HEK293T (cell line): ENCODE data around the gene DCTN5.

Source experiments
- ARNT ChIP-seq: fragments of 450-650 bp; IDR thresholded peaks from 2 replicates; pipeline ENCODE4 v1.6.1; 2017; ENCODE audit warnings: mild to moderate bottlenecking
- BHLHE40 ChIP-seq: fragments of 450-650 bp; IDR thresholded peaks from 2 replicates; pipeline ENCODE4 v1.6.1; 2016; ENCODE audit warnings: mild to moderate bottlenecking, moderate library complexity, borderline replicate concordance
- FOXA1 ChIP-seq: fragments of 450-650 bp; IDR thresholded peaks from 2 replicates; pipeline ENCODE4 v1.6.1; 2016; ENCODE audit warnings: mild to moderate bottlenecking
- HDGF ChIP-seq: fragments of 450-650 bp; IDR thresholded peaks from 2 replicates; pipeline ENCODE4 v1.6.1; 2017; ENCODE audit warnings: antibody characterized with exemption, borderline replicate concordance
- L3MBTL2 ChIP-seq: fragments of 450-650 bp; conservative IDR thresholded peaks from 2 replicates; pipeline ENCODE4 v1.6.1; 2016; ENCODE audit warnings: mild to moderate bottlenecking
- LEF1 ChIP-seq: fragments of 450-650 bp; IDR thresholded peaks from 2 replicates; pipeline ENCODE4 v1.6.1; 2017; ENCODE audit warnings: mild to moderate bottlenecking, borderline replicate concordance

- no peak for TF ChIP-seq BHLHE40
- no peak for TF ChIP-seq HDGF
- no peak for TF ChIP-seq ARNT
- no peak for TF ChIP-seq FOXA1
- no peak for TF ChIP-seq LEF1
- no peak for TF ChIP-seq L3MBTL2
Measured at GRCh38 chr16:23682181-23682580, 40.9 kb downstream of the DCTN5 start.
